Cerebellar nuclear complex (tissue), 1 donor: Measurements from ENCODE around the gene SNTA1.
"Not testable (repeated sequence)": the region's sequence is repeated elsewhere in the genome, so short reads cannot be mapped to it uniquely, and the experiment has no call there.

ENCODE experiments used
- DNase-seq, 2 experiments: peaks; one replicate each; lab custom pipeline; 2025; lab: John Stamatoyannopoulos, UW

SNTA1 gene

GRCh38 chr20:33431797-33432381 lies 11.7 kb downstream of the SNTA1 start:
- DNase-seq = no peak

- DNase-seq = not testable (repeated sequence)
Measured at GRCh38 chr20:33423875-33424274, 19.7 kb downstream of the SNTA1 start.

GRCh38 chr20:33423141-33423834 lies 20.3 kb downstream of the SNTA1 start:
- DNase-seq = no peak

- no peak for DNase-seq
Measured at GRCh38 chr20:33419140-33419974, 24.2 kb downstream of the SNTA1 start.

DNA sequence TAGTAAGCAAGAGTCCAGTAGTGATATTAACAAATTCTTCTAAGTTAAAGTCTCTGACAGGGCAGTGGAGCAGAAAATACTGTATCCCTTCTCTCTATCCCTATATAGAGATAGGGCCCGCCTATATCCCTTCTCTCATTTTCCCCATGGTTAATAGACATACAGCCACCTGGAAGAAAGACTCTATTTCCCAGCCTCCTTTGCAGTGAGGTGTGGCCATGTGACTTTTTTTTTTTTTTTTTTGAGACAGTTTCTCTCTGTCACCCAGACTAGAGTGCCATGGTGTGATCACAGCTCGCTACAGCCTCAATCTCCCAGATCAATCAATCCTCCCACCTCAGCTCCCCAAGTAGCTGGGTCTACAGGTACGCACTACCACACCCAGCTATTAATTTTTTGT lies 25.5 kb downstream of the SNTA1 start:
- DNase-seq = no peak

DNA sequence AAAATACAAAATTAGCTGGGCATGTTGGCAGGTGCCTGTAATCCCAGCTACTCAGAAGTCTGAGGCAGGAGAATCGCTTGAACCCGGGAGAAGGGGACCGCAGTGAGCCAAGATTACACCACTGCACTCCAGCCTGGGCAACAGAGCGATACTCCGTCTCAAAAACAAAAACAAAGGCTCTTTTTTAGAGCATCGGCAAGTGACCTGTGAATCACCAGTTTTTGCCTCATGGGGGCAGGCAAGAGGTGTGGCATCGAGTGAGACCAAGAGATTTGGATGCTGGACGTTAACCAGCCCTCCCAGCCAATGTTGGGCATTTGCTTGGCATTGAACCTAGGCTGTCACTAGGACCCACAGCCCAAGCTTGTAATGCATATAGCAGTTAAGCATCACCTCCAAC lies 27.6 kb downstream of the SNTA1 start:
- DNase-seq = no peak

- no peak for DNase-seq
Measured at GRCh38 chr20:33412484-33412838, 31.1 kb downstream of the SNTA1 start.

DNA sequence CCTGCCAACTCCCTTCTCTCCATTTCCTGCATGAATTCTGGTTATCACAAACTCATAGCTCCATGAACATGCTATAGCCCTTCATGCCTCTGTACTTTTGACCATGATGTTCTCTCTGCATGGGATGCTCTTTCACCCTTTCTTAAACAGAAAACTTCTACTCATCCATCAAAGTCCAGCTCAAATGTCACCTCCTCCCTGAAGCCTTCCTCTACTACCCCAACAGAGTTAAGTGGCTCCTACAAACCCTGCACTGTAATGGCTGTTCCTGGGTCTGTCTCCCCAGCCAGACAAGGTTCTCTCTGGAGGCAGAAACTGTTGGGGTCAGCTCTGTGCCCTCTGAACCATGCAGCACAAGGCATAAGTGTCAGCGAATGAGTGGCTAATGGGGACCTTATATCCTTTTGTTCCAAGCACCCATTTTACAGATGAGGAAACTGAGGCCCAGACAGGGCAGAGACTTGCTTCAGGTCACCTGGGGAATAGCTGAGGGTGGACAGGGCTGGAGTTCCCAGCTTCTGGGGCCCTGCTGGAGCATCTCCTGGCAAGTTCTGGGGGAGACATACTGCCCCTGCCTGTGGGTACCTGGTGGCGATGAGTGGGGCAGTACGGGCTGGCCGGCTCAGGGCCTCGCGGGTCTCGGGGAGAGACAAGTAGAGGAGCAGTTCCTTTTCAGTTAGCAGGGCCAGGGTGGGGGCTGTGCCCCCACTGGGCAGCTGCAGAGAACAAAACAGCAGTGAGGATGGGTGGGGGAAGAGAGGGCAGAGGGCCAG lies 31.7 kb downstream of the SNTA1 start:
- no peak for DNase-seq

- no peak for DNase-seq
Measured at GRCh38 chr20:33411242-33411641, 32.3 kb downstream of the SNTA1 start.

- no peak for DNase-seq
Measured at GRCh38 chr20:33410081-33410742, 33.4 kb downstream of the SNTA1 start.

DNA sequence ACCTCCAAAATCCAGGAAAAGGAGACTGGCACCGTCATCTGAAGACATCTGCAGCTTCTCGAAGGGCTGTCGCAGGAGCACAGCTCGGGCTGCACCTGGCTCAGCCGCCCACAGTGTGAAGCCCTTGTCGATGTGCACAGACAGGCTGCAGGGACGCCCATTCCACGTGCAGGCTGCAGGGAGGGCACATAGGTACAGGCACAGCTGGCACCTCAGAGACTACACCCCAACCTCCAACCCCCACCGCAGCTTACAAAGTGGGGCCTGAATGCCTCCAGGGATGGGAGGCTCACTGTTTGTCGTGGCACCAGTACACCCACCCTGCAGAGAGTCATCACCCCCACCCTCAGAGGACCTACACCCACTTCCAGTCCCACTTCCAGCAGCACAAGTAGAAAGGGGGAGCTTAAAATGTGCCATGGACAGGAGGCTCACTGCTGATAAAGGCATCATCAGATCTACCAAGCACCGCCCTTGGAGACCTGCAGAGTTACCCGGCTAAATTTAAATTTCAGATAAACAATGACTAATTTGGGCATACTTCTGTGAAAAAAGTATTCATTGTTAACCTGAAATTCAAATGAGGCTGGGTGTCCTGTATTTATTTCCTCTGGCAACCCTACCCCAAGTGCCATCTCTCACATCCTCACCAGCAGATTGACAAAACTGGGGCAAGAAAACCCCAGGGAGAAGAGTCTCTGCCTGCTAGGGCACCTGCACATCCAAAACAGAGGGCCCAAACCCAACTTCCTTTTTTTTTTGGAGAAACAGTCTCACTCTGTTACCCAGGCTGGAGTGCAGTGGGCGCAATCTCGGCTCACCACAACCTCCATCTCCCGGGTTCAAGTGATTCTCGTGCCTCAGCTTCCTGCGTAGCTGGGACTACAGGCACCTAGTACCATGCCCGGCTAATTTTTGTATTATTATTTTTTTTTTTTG lies 34.6 kb downstream of the SNTA1 start:
- no peak for DNase-seq

- no peak for DNase-seq
Measured at GRCh38 chr20:33408313-33408712, 35.2 kb downstream of the SNTA1 start.

- no peak for DNase-seq
Measured at GRCh38 chr20:33407796-33408195, 35.8 kb downstream of the SNTA1 start.

- DNase-seq = no peak
Measured at GRCh38 chr20:33407251-33407650, 36.3 kb downstream of the SNTA1 start.

- no peak for DNase-seq
Measured at GRCh38 chr20:33404281-33404680, 39.3 kb downstream of the SNTA1 start.

GRCh38 chr20:33401921-33402369 lies 41.6 kb downstream of the SNTA1 start:
- DNase-seq = no peak

DNA sequence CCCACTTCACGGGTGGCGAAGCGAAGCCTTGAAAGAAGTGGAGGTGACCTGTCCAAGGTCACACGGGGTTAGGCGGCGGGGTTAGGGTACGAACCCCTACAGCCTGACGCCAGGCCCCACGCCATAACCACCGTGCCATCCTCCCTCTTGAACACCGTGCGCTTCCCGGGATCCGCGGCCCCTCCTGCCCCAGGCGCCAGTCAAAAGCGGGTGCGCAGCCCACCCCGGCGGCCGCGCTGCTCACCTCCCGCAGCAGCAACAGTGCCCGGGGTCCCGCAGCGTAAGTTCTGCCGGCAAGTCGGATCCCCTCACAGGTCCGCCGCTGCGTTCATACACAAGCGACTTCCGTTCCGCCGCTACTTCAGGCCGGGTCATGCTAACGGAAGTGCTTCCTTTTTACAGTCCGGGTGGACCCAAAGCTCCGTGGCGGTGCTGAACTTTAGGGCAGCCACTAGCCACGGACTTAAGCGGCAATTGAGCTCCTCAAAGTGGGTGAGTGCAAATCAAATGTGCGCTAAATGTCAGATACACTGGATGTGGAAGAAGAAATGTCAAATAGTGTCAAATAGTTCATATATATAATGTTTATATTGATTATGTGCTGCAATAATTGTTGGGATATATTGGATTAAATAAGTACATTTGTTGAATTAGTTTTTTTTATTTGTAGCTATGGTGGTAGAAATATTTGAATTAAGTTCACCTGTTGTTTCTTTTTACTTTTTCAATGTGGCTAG lies 42.2 kb downstream of the SNTA1 start, which contains the start of gene CDK5RAP1:
Gene CDK5RAP1, minus strand, starts transcription at position 336 of the 737 bp plus-strand sequence. CDS start 4,455 bp downstream, outside the sequence.
- peak in 1 of 2 experiments; percentile 60 for DNase-seq

DNA sequence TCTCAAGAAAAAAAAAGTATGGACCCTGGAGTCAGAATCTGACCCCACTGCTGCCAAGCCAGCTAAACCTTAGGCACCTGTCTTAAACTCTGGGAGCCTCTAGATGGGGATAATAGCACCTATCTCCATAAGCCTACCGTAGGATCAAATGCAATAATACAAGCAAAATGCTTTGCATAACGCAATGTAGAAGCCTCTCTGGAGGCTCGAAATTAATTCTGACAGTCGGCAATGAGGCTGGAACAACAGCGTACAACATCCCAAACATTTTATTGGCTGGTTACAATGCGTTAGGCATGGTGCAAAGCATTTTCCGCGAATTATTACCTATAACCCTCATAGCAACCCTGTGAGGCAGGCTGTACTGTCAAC lies 42.8 kb downstream of the SNTA1 start:
- no peak for DNase-seq

GRCh38 chr20:33399924-33400323 lies 43.6 kb downstream of the SNTA1 start:
- no peak for DNase-seq

GRCh38 chr20:33394718-33395117 lies 48.8 kb downstream of the SNTA1 start:
- no peak for DNase-seq
